GM12801 (cell line): Measurements from ENCODE around the gene EXOC3.

Experiments
- CTCF ChIP-seq: IDR thresholded peaks from one replicate; pipeline ENCODE4 v1.5.1; 2011; ENCODE audit warnings: control low read depth; ENCODE audit not compliant: insufficient read length; ENCODE audit errors: extremely low read depth

The EXOC3 gene

GRCh38 chr5:478982-479535 lies 36.1 kb downstream of the EXOC3 start:
- TF ChIP-seq CTCF, result no peak

- no peak for TF ChIP-seq CTCF
Measured at GRCh38 chr5:479566-480319, 36.8 kb downstream of the EXOC3 start.

GRCh38 chr5:481347-481746 lies 38.4 kb downstream of the EXOC3 start:
- no peak for TF ChIP-seq CTCF

GRCh38 chr5:482021-482420 lies 39.0 kb downstream of the EXOC3 start:
- TF ChIP-seq CTCF, result no peak

- TF ChIP-seq CTCF, result no peak
Measured at GRCh38 chr5:482506-482905, 39.5 kb downstream of the EXOC3 start.

GRCh38 chr5:483011-483410 lies 40.0 kb downstream of the EXOC3 start:
- no peak for TF ChIP-seq CTCF

GRCh38 chr5:483434-484140 lies 40.6 kb downstream of the EXOC3 start:
- no peak for TF ChIP-seq CTCF
